Activated CD4-positive, alpha-beta T cell treated with anti-CD3 and anti-CD28 coated beads for 4 hours (primary cell): ENCODE data around the gene ARHGAP6.
"Not testable (repeated sequence)": the region's sequence is repeated elsewhere in the genome, so short reads cannot be mapped to it uniquely, and the experiment has no call there.

Experiments used
- DNase-seq, 2 donors: peaks; one replicate each; pipeline ENCODE4 v3.0.0-alpha.2; 2020

The ARHGAP6 gene

GRCh38 chrX:11519234-11519633 is 146.5 kb downstream of the ARHGAP6 start:
- DNase-seq = not testable (repeated sequence)

- no peak for DNase-seq
These were observed 155.9 kb downstream of the ARHGAP6 start for GRCh38 chrX:11509786-11510185.

GRCh38 chrX:11504234-11504633 is 161.5 kb downstream of the ARHGAP6 start:
- DNase-seq = no peak

GRCh38 chrX:11499076-11500044 is 166.4 kb downstream of the ARHGAP6 start:
- no peak for DNase-seq

- not testable (repeated sequence) for DNase-seq
These were observed 174.3 kb downstream of the ARHGAP6 start for GRCh38 chrX:11491375-11491774.

GRCh38 chrX:11484290-11484689 is 181.4 kb downstream of the ARHGAP6 start:
- DNase-seq = no peak

GRCh38 chrX:11481035-11481434 is 184.7 kb downstream of the ARHGAP6 start:
- DNase-seq = no peak

- no peak for DNase-seq
These were observed 185.1 kb downstream of the ARHGAP6 start for GRCh38 chrX:11480626-11481025.

GRCh38 chrX:11478911-11479310 is 186.8 kb downstream of the ARHGAP6 start:
- DNase-seq = no peak

GRCh38 chrX:11478026-11478425 is 187.7 kb downstream of the ARHGAP6 start:
- no peak for DNase-seq

- no peak for DNase-seq
These were observed 191.1 kb downstream of the ARHGAP6 start for GRCh38 chrX:11474576-11474975.

GRCh38 chrX:11474021-11474420 is 191.7 kb downstream of the ARHGAP6 start:
- no peak for DNase-seq

- DNase-seq = no peak
These were observed 192.8 kb downstream of the ARHGAP6 start for GRCh38 chrX:11472879-11473278.

GRCh38 chrX:11472381-11472780 is 193.3 kb downstream of the ARHGAP6 start:
- no peak for DNase-seq

GRCh38 chrX:11470250-11470974 is 195.3 kb downstream of the ARHGAP6 start:
- no peak for DNase-seq

- DNase-seq = no peak
These were observed 199.9 kb downstream of the ARHGAP6 start for GRCh38 chrX:11465648-11466411.

GRCh38 chrX:11464836-11465463 is 200.8 kb downstream of the ARHGAP6 start:
- no peak for DNase-seq

- DNase-seq = no peak
These were observed 201.3 kb downstream of the ARHGAP6 start for GRCh38 chrX:11464380-11464779.

- DNase-seq = no peak
These were observed 203.1 kb downstream of the ARHGAP6 start for GRCh38 chrX:11462648-11463047.

GRCh38 chrX:11462136-11462535 is 203.6 kb downstream of the ARHGAP6 start:
- DNase-seq = no peak

- no peak for DNase-seq
These were observed 204.3 kb downstream of the ARHGAP6 start for GRCh38 chrX:11461201-11462001.

GRCh38 chrX:11460347-11460746 is 205.4 kb downstream of the ARHGAP6 start:
- DNase-seq = no peak
